IPS-18c (cell line): Measurements from ENCODE around the gene SFXN3.

Source experiments
- H3K4me3 ChIP-seq: 2 replicates; pipeline ENCODE4 v1.7.0; 2013; ENCODE audit warnings: low read depth, mild to moderate bottlenecking, low read length, moderate library complexity; ENCODE audit not compliant: insufficient read depth
- H3K9me3 ChIP-seq: one replicate; pipeline ENCODE4 v1.6.1; 2013; ENCODE audit warnings: mild to moderate bottlenecking, low read length, moderate library complexity; ENCODE audit not compliant: control insufficient read depth, insufficient read depth

SFXN3 gene

GRCh38 chr10:101060951-101061623 is 30.1 kb downstream of the SFXN3 start:
- peak overlapping the region; percentile 87 for H3K4me3 ChIP-seq
- H3K9me3 ChIP-seq, result peaks cover 3% of the 10 kb centered on the region

- Histone ChIP-seq H3K9me3 (peaks cover 3% of the 10 kb centered on the region), H3K4me3 (peak within 1 kb of the TSS; percentile 87)
Measured at GRCh38 chr10:101061624-101062231, 30.7 kb downstream of the SFXN3 start, which contains the start of gene KAZALD1. Gene KAZALD1 (plus strand): TSS chr10:101061989. CDS start chr10:101062593, 604 bp downstream.

- peak overlapping the region; percentile 39; the same call in 1 of the 2 replicates for H3K4me3 ChIP-seq
- peaks cover 3% of the 10 kb centered on the region for H3K9me3 ChIP-seq
Measured at GRCh38 chr10:101062232-101063049, 31.4 kb downstream of the SFXN3 start.

GRCh38 chr10:101063050-101063525 is 32.1 kb downstream of the SFXN3 start:
- Histone ChIP-seq H3K4me3 (peak overlapping the region; percentile 24; the same call in 1 of the 2 replicates), H3K9me3 (peaks cover 3% of the 10 kb centered on the region)

GRCh38 chr10:101063548-101064414 is 32.7 kb downstream of the SFXN3 start:
- no peak overlapping the region for H3K4me3 ChIP-seq
- peaks cover 3% of the 10 kb centered on the region for H3K9me3 ChIP-seq

GRCh38 chr10:101064415-101065030 is 33.5 kb downstream of the SFXN3 start:
- H3K9me3 ChIP-seq, result peaks cover 3% of the 10 kb centered on the region
- no peak overlapping the region for H3K4me3 ChIP-seq

- Histone ChIP-seq H3K9me3 (peaks cover 3% of the 10 kb centered on the region), H3K4me3 (0 out of 2 replicates have a peak overlapping the region, but pooled peaks have one; percentile 50)
Measured at GRCh38 chr10:101065481-101066145, 34.6 kb downstream of the SFXN3 start.

GRCh38 chr10:101066146-101066895 is 35.3 kb downstream of the SFXN3 start:
- Histone ChIP-seq H3K9me3 (peaks cover 1% of the 10 kb centered on the region), H3K4me3 (peak overlapping the region; percentile 50)

GRCh38 chr10:101066896-101067355 is 35.9 kb downstream of the SFXN3 start:
- Histone ChIP-seq H3K4me3 (peak overlapping the region; percentile 63), H3K9me3 (no peaks in the 10 kb centered on the region)

GRCh38 chr10:101067356-101068083 is 36.5 kb downstream of the SFXN3 start:
- Histone ChIP-seq H3K4me3 (peak overlapping the region; percentile 63), H3K9me3 (no peaks in the 10 kb centered on the region)

- no peaks in the 10 kb centered on the region for H3K9me3 ChIP-seq
- H3K4me3 ChIP-seq, result no peak overlapping the region
Measured at GRCh38 chr10:101069441-101069840, 38.4 kb downstream of the SFXN3 start.

GRCh38 chr10:101070098-101070497 is 39.1 kb downstream of the SFXN3 start:
- Histone ChIP-seq H3K9me3 (no peaks in the 10 kb centered on the region), H3K4me3 (no peak overlapping the region)

- Histone ChIP-seq H3K4me3 (no peak overlapping the region), H3K9me3 (no peaks in the 10 kb centered on the region)
Measured at GRCh38 chr10:101071267-101071884, 40.3 kb downstream of the SFXN3 start.

GRCh38 chr10:101071885-101072433 is 40.9 kb downstream of the SFXN3 start:
- no peaks in the 10 kb centered on the region for H3K9me3 ChIP-seq
- no peak overlapping the region for H3K4me3 ChIP-seq
